Keratinocyte (primary cell): Measurements from ENCODE around the gene TYROBP. TPM values are rescaled to one million over a fixed set of nuclear protein-coding genes. Genes with fewer than 3 reads are reported as not detected.
"Not testable (repeated sequence)": the region's sequence is repeated elsewhere in the genome, so short reads cannot be mapped to it uniquely, and the experiment has no call there.

Experiments
- DNase-seq: peaks from one replicate; pipeline ENCODE4 v3.0.0-alpha.2; 2011; ENCODE audit warnings: low read depth, missing footprints, low spot score
- FAIRE-seq: peaks from 2 replicates; lab custom pipeline; 2011; peaks lifted over from hg19 to GRCh38; lab: Jason Lieb, UNC
- H2AFZ ChIP-seq: 2 replicates; pipeline ENCODE4 v1.6.0; 2012; ENCODE audit warnings: low read length, control low read depth, inconsistent platforms; ENCODE audit not compliant: control insufficient read depth
- H3K27ac ChIP-seq: 2 replicates; pipeline ENCODE4 v1.5.1; 2011; ENCODE audit warnings: low read length; ENCODE audit not compliant: control insufficient read depth, insufficient read depth
- H3K27me3 ChIP-seq: 3 replicates; pipeline ENCODE4 v1.6.0; 2011; ENCODE audit warnings: low read length; ENCODE audit not compliant: control insufficient read depth, insufficient read depth; ENCODE audit errors: extremely low read depth
- H3K36me3 ChIP-seq, 2 experiments: 2 replicates in 1 of 2; 3 replicates in 1 of 2; pipeline ENCODE4 v1.5.1; 2011; ENCODE audit warnings: low read length in 2 of 2, mild to moderate bottlenecking in 1 of 2; ENCODE audit not compliant: control insufficient read depth in 2 of 2, insufficient read depth in 2 of 2; ENCODE audit errors: extremely low read depth in 1 of 2
- H3K4me1 ChIP-seq: 3 replicates; pipeline ENCODE4 v1.5.1; 2011; ENCODE audit warnings: low read length; ENCODE audit not compliant: control insufficient read depth, insufficient read depth; ENCODE audit errors: extremely low read depth
- H3K4me2 ChIP-seq: 3 replicates; pipeline ENCODE4 v1.6.0; 2011; ENCODE audit warnings: low read depth, low read length; ENCODE audit not compliant: control insufficient read depth, insufficient read depth; ENCODE audit errors: extremely low read depth
- H3K4me3 ChIP-seq, 3 experiments: fragments of 200-600 bp in 1 of 3; sonication (generic) in 1 of 3; 2 replicates in 2 of 3; 3 replicates in 1 of 3; pipeline ENCODE4 v1.5.1; 2011 to 2016; ENCODE audit warnings: low read length in 3 of 3, mild to moderate bottlenecking in 3 of 3, control low read depth in 2 of 3, inconsistent platforms in 1 of 3, low read depth in 1 of 3, mixed read lengths in 1 of 3, mixed run types in 1 of 3, moderate library complexity in 1 of 3; ENCODE audit not compliant: control insufficient read depth in 2 of 3, insufficient read depth in 2 of 3; ENCODE audit errors: extremely low read depth in 1 of 3
- H3K79me2 ChIP-seq: 2 replicates; pipeline ENCODE4 v1.6.0; 2012; ENCODE audit warnings: low read length; ENCODE audit not compliant: control insufficient read depth, insufficient read depth
- H3K9ac ChIP-seq: 3 replicates; pipeline ENCODE4 v1.6.0; 2011; ENCODE audit warnings: low read length; ENCODE audit not compliant: control insufficient read depth, insufficient read depth; ENCODE audit errors: extremely low read depth
- H3K9me1 ChIP-seq: 3 replicates; pipeline ENCODE4 v1.6.0; 2011; ENCODE audit warnings: low read length; ENCODE audit not compliant: control insufficient read depth, insufficient read depth; ENCODE audit errors: extremely low read depth
- H3K9me3 ChIP-seq: 2 replicates; pipeline ENCODE4 v1.5.1; 2012; ENCODE audit warnings: low read depth, low read length; ENCODE audit not compliant: control insufficient read depth
- H4K20me1 ChIP-seq: 3 replicates; pipeline ENCODE4 v1.6.0; 2011; ENCODE audit warnings: low read length; ENCODE audit not compliant: control insufficient read depth, insufficient read depth; ENCODE audit errors: extremely low read depth
- EZH2 ChIP-seq: IDR thresholded peaks from one replicate; pipeline ENCODE4 v1.6.1; 2012; ENCODE audit warnings: inconsistent platforms, mild to moderate bottlenecking, low read length, moderate library complexity
- dilution Hi-C: fragments of 300-500 bp; cut with MboI; formaldehyde crosslinking; loops from one replicate; pipeline ENCODE4 v1.7.0; 2020; ENCODE audit warnings: low sequenced_read_pairs; ENCODE audit not compliant: extremely low pct_ligation_motif_present
- polyA plus RNA-seq, 5 experiments: library from polyadenylated mRNA; depleted of rRNA in 3 of 5; stranded (reverse) in 3 of 5; stranded (forward) in 1 of 5; unstranded in 1 of 5; fragments of >200 nt; gene quantifications; 1 replicate in 1 of 5; 2 replicates in 3 of 5; 3 replicates in 1 of 5; pipeline versions ENCODE4 v1.2.1 to v1.2.3, GENCODE V29; 2011 to 2012; ENCODE audit warnings: missing spikeins in 2 of 5, low read depth in 1 of 5, low replicate concordance in 1 of 5
- TF ChIP-seq, protein P1 (sequence below), 3 experiments: IDR thresholded peaks in 1 of 3; conservative IDR thresholded peaks in 1 of 3; optimal IDR thresholded peaks in 1 of 3; 2 replicates in 2 of 3; 3 replicates in 1 of 3; pipeline versions ENCODE3 to v1.5.1; 2011; ENCODE audit warnings: low read length in 3 of 3, mild to moderate bottlenecking in 3 of 3, moderate library complexity in 2 of 3, control low read depth in 1 of 3, inconsistent platforms in 1 of 3; ENCODE audit not compliant: insufficient read depth in 2 of 3; ENCODE audit errors: extremely low read depth in 1 of 3

Gene TYROBP
- polyA plus RNA-seq, 1 donor (not counting 4 experiments of a cell fraction or from before 2014, with no cell fraction given), result not detected

GRCh38 chr19:35911173-35911572 lies 3.1 kb upstream of the TYROBP start:
- H3K4me1 ChIP-seq, result no peaks in the 10 kb centered on the region
- no peak overlapping the region for H3K4me3 ChIP-seq
- H4K20me1 ChIP-seq, result no peaks in the 10 kb centered on the region
- H3K27ac ChIP-seq, result no peak overlapping the region
- no peaks in the 10 kb centered on the region for H3K27me3 ChIP-seq
- H3K79me2 ChIP-seq, result no peaks in the 10 kb centered on the region
- TF ChIP-seq, protein P1, sequence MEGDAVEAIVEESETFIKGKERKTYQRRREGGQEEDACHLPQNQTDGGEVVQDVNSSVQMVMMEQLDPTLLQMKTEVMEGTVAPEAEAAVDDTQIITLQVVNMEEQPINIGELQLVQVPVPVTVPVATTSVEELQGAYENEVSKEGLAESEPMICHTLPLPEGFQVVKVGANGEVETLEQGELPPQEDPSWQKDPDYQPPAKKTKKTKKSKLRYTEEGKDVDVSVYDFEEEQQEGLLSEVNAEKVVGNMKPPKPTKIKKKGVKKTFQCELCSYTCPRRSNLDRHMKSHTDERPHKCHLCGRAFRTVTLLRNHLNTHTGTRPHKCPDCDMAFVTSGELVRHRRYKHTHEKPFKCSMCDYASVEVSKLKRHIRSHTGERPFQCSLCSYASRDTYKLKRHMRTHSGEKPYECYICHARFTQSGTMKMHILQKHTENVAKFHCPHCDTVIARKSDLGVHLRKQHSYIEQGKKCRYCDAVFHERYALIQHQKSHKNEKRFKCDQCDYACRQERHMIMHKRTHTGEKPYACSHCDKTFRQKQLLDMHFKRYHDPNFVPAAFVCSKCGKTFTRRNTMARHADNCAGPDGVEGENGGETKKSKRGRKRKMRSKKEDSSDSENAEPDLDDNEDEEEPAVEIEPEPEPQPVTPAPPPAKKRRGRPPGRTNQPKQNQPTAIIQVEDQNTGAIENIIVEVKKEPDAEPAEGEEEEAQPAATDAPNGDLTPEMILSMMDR (optimal IDR thresholded peaks at IDR 0.05 in 1 of 3, IDR thresholded peaks at IDR 0.05 in 1 of 3, conservative IDR thresholded peaks at IDR 0.05 in 1 of 3; ENCODE audit: extremely low read depth in 1 of 3, insufficient read depth in 2 of 3, low read length in 3 of 3), result no peak
- TF ChIP-seq EZH2, result no peak
- H3K36me3 ChIP-seq, result no peaks in the 10 kb centered on the region
- DNase-seq (no peak), FAIRE-seq (no peak)
- H3K9me3 ChIP-seq, result no peaks in the 10 kb centered on the region
- no peak overlapping the region for H3K4me2 ChIP-seq
- H2AFZ ChIP-seq, result no peak overlapping the region
- H3K9me1 ChIP-seq, result no peaks in the 10 kb centered on the region
- H3K9ac ChIP-seq, result no peak overlapping the region
- dilution Hi-C loops, result no loop called here

DNA sequence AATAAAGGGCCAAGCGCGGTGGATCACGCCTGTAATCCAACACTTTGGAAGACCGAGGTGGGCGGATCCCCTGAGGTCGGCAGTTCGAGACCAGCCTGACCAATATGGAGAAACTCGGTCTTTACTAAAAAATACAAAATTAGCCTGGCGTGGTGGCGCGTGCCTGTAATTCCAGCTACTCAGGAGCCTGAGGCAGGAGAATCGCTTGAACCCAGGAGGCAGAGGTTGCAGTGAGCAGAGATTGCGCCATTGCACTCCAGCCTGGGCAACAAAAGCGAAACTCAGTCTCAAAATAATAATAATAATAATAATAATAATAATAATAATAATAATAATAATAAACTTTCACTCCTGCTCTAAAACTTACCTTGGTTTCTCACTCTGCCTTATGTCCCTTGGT lies 2.3 kb upstream of the TYROBP start:
- H4K20me1 ChIP-seq, H3K9me1 ChIP-seq, H3K9ac ChIP-seq, H3K27me3 ChIP-seq, H3K4me3 ChIP-seq, FAIRE-seq, H2AFZ ChIP-seq, H3K27ac ChIP-seq, H3K36me3 ChIP-seq, dilution Hi-C loops, DNase-seq, H3K9me3 ChIP-seq, H3K4me1 ChIP-seq, H3K4me2 ChIP-seq, H3K79me2 ChIP-seq: not testable (repeated sequence)

DNA sequence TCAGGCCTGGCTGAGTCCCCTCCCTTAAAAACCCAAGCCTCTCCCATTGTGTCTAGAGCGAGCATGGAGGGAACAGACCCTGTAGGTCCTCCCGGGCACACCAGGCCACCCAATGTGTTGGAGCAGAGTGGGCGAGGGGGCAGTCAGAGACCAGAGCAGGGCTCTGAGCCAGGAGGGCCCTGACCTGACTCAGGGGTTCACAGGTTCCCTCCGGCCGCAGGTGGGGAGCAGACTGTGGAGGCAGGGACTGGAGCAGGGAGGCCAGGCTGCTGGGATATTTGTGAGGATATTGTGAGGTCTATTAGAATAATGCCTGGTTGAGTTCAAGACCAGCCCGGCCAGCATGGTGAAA lies 1.6 kb upstream of the TYROBP start:
- H2AFZ ChIP-seq, result no peak overlapping the region

More for the DNA sequence above, 1.6 kb upstream of the TYROBP start:
- H3K9me1 ChIP-seq, result no peaks in the 10 kb centered on the region
- TF ChIP-seq, protein P1 (optimal IDR thresholded peaks at IDR 0.05 in 1 of 3, IDR thresholded peaks at IDR 0.05 in 1 of 3, conservative IDR thresholded peaks at IDR 0.05 in 1 of 3; ENCODE audit: extremely low read depth in 1 of 3, insufficient read depth in 2 of 3, low read length in 3 of 3), result no peak
- no peak for TF ChIP-seq EZH2
- DNase-seq (no peak), FAIRE-seq (no peak)
- H3K4me1 ChIP-seq, result no peaks in the 10 kb centered on the region
- no peaks in the 10 kb centered on the region for H4K20me1 ChIP-seq
- H3K4me3 ChIP-seq, result no peak overlapping the region
- no peaks in the 10 kb centered on the region for H3K27me3 ChIP-seq
- no peaks in the 10 kb centered on the region for H3K36me3 ChIP-seq
- no peaks in the 10 kb centered on the region for H3K9me3 ChIP-seq
- H3K9ac ChIP-seq, result no peak overlapping the region
- dilution Hi-C loops, result no loop called here
- no peak overlapping the region for H3K27ac ChIP-seq
- no peaks in the 10 kb centered on the region for H3K79me2 ChIP-seq
- H3K4me2 ChIP-seq, result no peak overlapping the region
